Kidney (tissue), 14 donors: Measurements from ENCODE around the gene KIF12. TPM values are rescaled to one million over a fixed set of nuclear protein-coding genes. Genes with fewer than 3 reads are reported as not detected.
A peak's percentile ranks its signal among the peaks of the same experiment; 100 is the strongest.

ENCODE experiments used
- DNase-seq, 5 donors: peaks; one replicate each; pipeline ENCODE4 v3.0.0-alpha.2; 2013 to 2020
- FAIRE-seq: peaks from 2 replicates; lab custom pipeline; 2012; peaks lifted over from hg19 to GRCh38; lab: Jason Lieb, UNC
- H3K27ac ChIP-seq, 2 donors: one replicate each; pipeline ENCODE4 v1.7.0; 2013; ENCODE audit warnings: low read depth in 2 of 2, low read length in 2 of 2, inconsistent platforms in 1 of 2
- H3K27me3 ChIP-seq: one replicate; pipeline ENCODE4 v1.7.1; 2013; ENCODE audit warnings: low read length, inconsistent platforms; ENCODE audit not compliant: control insufficient read depth, insufficient read depth
- H3K36me3 ChIP-seq, 3 donors: one replicate each; pipeline versions ENCODE4 v1.7.0 to v1.7.1; 2013; ENCODE audit warnings: low read length in 3 of 3, control low read depth in 1 of 3, inconsistent platforms in 1 of 3; ENCODE audit not compliant: insufficient read depth in 3 of 3, control insufficient read depth in 2 of 3
- H3K4me1 ChIP-seq, 3 donors: one replicate each; pipeline versions ENCODE4 v1.7.0 to v1.7.1; 2013; ENCODE audit warnings: low read length in 3 of 3, inconsistent platforms in 1 of 3, low read depth in 1 of 3; ENCODE audit not compliant: control insufficient read depth in 2 of 3, insufficient read depth in 2 of 3
- H3K4me3 ChIP-seq, 3 donors: one replicate each; pipeline versions ENCODE4 v1.7.0 to v1.8.1; 2013; ENCODE audit warnings: low read length in 3 of 3, control low read depth in 1 of 3, inconsistent platforms in 1 of 3
- H3K9ac ChIP-seq, 3 donors: one replicate each; pipeline versions ENCODE4 v1.7.0 to v1.7.1; 2013; ENCODE audit warnings: low read length in 3 of 3, control low read depth in 1 of 3, inconsistent platforms in 1 of 3
- H3K9me3 ChIP-seq, 3 donors: one replicate each; pipeline versions ENCODE4 v1.7.0 to v1.7.1; 2013; ENCODE audit warnings: low read length in 3 of 3, control low read depth in 1 of 3, inconsistent platforms in 1 of 3; ENCODE audit not compliant: control insufficient read depth in 2 of 3, insufficient read depth in 1 of 3
- CTCF ChIP-seq: IDR thresholded peaks from 3 replicates; pipeline ENCODE4 v1.5.1; 2012; ENCODE audit warnings: mild to moderate bottlenecking, moderate library complexity, borderline replicate concordance; ENCODE audit not compliant: insufficient read depth; ENCODE audit errors: extremely low read depth
- intact Hi-C: fragments of 100-400 bp; cut with DNase I; formaldehyde crosslinking; loops from one replicate; pipeline ENCODE4 v1.11.1; 2022
- polyA plus RNA-seq: library from polyadenylated mRNA; stranded (reverse); fragments of 350-450 nt; fragmentation: Illumina TruSeq; extraction: RNeasy Lipid Tissue Mini Kit (QIAGEN cat#74804); gene quantifications from one replicate; pipeline ENCODE4 v1.2.3, GENCODE V29; 2014; ENCODE audit warnings: low read depth, low replicate concordance; ENCODE audit not compliant: insufficient read depth
- total RNA-seq: library from RNA; stranded (reverse); fragmentation: NEBNext Ultra II Directional; extraction: Animal tissue kit (Norgen Biotek cat#: 25700); gene quantifications from one replicate; pipeline ENCODE4 v1.2.1, GENCODE V29; 2021
- donor health status: control.
- donor health status: control.
- donor health status: control.
- donor health status: control.
- donor health status: control.
- donor health status: DM: yes; HTN: yes; CAD: no.
- donor health status: Normal renal cell carcinoma (clear cell type).

The KIF12 gene
- total and polyA plus RNA-seq, 2 donors from 2014 or later, result 155 to 202 TPM

- DNase-seq (peak in 1 of 5 donors; percentile 4), FAIRE-seq (no peak)
- no peak overlapping the region for H3K9ac ChIP-seq
- no peaks in the 10 kb centered on the region for H3K36me3 ChIP-seq
- no peaks in the 10 kb centered on the region for H3K9me3 ChIP-seq
- no peaks in the 10 kb centered on the region for H3K27me3 ChIP-seq
- H3K4me3 ChIP-seq, result no peak overlapping the region
- TF ChIP-seq CTCF, result no peak
- H3K27ac ChIP-seq, result no peak overlapping the region
- intact Hi-C loops, result no loop called here
- H3K4me1 ChIP-seq, result no peaks in the 10 kb centered on the region
These were observed 33.8 kb downstream of the KIF12 start for GRCh38 chr9:114065304-114065703.

- FAIRE-seq, result no peak
- peaks cover 0 to 5% (median 4%) of the 10 kb centered on the region in 3 donors for H3K4me1 ChIP-seq
- no peaks in the 10 kb centered on the region for H3K9me3 ChIP-seq
- no peak for TF ChIP-seq CTCF
- no peaks in the 10 kb centered on the region for H3K27me3 ChIP-seq
- no peak overlapping the region for H3K9ac ChIP-seq
- DNase-seq, result peak in 2 of 5 donors; percentile 3 to 26
- H3K4me3 ChIP-seq, result no peak overlapping the region
- intact Hi-C loops, result no loop called here
- H3K27ac ChIP-seq, result no peak overlapping the region
- H3K36me3 ChIP-seq, result no peaks in the 10 kb centered on the region
These were observed 37.1 kb downstream of the KIF12 start for GRCh38 chr9:114061830-114062474.

- DNase-seq, result peak in 1 of 5 donors; percentile 21
- H3K4me3 ChIP-seq, result no peak overlapping the region
These were observed 37.8 kb downstream of the KIF12 start for GRCh38 chr9:114061292-114061691.

More at GRCh38 chr9:114061292-114061691, 37.8 kb downstream of the KIF12 start:
- H3K27me3 ChIP-seq, result no peaks in the 10 kb centered on the region
- FAIRE-seq, result no peak
- H3K4me1 ChIP-seq, result peaks cover 0 to 5% (median 4%) of the 10 kb centered on the region in 3 donors
- no peak for TF ChIP-seq CTCF
- intact Hi-C loops, result no loop called here
- H3K36me3 ChIP-seq, result no peaks in the 10 kb centered on the region
- no peaks in the 10 kb centered on the region for H3K9me3 ChIP-seq
- no peak overlapping the region for H3K9ac ChIP-seq
- no peak overlapping the region for H3K27ac ChIP-seq
